Measurements from ENCODE around the gene ANKS3.

The ANKS3 gene

DNA sequence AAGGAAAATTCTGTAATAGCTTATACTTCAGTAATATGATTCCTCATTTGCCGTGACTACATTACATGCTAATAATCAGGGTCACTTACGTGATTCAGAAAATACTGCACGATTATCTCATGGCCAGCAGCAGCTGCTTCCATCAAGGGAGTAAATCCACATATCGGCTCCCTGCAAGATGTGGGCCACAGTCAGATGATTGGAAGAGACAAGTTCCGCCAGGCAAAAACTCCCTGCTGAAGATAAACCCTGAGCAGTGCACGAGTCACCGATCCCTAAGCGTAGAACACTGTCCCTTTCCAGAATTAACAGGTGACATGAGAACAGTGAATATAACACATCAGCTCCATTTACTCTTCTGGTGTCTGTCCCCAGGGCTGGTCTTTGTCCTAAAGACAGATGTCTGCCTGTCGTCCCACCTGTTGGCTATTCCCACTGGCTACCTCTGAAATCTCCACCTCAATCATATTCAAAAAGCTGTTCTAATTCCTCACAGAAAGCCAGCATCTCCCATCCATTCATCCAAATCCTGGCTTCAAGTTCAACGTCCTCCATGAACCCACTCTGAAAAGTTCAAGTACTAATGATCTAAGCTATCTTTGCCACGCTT lies 9.3 kb downstream of the ANKS3 start:
- WGBS, 2 experiments (ENCODE audit: insufficient coverage in 2 of 2) = 92 to 98% methylated on average over 9 to 11 of the region's 11 CpGs
- no peak overlapping the region for H3K4me3 ChIP-seq (ENCODE audit: extremely low read depth, insufficient read depth, low read length, poor library complexity, severe bottlenecking)
- H3K4me1 ChIP-seq (ENCODE audit: control insufficient read depth, insufficient read depth, low read length, poor library complexity, severe bottlenecking) = no peaks in the 10 kb centered on the region
- no peak overlapping the region for H3K27ac ChIP-seq (ENCODE audit: low read depth, low read length, severe bottlenecking)
- H3K9me3 ChIP-seq (ENCODE audit: control insufficient read depth, low read length) = no peaks in the 10 kb centered on the region
- H3K36me3 ChIP-seq (ENCODE audit: control insufficient read depth, insufficient read depth, low read length) = peaks cover 47% of the 10 kb centered on the region

DNA sequence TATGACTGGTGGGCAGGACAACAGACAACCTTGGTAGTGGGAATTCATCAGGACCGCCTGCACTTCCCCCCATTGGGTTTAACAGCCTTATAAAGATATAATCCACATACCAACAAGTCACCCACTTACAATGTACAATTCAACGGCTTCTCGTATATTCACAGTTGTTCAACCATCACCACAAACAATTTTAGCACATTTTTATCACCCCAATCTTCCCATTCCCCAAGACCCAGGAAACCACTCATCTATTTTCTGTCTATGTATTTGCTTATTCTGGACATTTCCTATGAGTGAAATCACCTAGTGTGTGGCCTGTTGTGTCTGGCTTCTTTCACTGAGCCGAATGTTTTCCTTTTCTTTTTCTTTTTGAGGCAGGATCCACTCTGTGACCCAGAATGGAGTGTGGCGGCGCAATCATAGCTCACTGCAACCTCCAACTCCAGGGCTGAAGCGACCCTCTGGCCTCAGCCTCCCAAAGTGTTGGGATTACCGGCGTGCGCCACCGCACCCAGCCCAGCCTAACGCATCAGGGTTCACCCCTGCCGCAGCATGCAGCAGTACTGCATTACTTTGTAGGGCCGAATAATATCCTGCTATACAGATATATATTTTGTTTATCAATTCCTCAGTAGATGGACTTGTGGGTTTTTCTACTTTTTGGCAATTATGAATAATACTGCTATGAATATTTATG lies 10.9 kb downstream of the ANKS3 start:
- H3K36me3 ChIP-seq (ENCODE audit: control insufficient read depth, insufficient read depth, low read length) = peaks cover 38% of the 10 kb centered on the region
- 97 to 98% methylated on average over 6 to 12 of the region's 14 CpGs for WGBS, 2 experiments (ENCODE audit: insufficient coverage in 2 of 2)
- no peaks in the 10 kb centered on the region for H3K9me3 ChIP-seq (ENCODE audit: control insufficient read depth, low read length)
- no peaks in the 10 kb centered on the region for H3K4me1 ChIP-seq (ENCODE audit: control insufficient read depth, insufficient read depth, low read length, poor library complexity, severe bottlenecking)
- H3K27ac ChIP-seq (ENCODE audit: low read depth, low read length, severe bottlenecking) = no peak overlapping the region
- no peak overlapping the region for H3K4me3 ChIP-seq (ENCODE audit: extremely low read depth, insufficient read depth, low read length, poor library complexity, severe bottlenecking)

DNA sequence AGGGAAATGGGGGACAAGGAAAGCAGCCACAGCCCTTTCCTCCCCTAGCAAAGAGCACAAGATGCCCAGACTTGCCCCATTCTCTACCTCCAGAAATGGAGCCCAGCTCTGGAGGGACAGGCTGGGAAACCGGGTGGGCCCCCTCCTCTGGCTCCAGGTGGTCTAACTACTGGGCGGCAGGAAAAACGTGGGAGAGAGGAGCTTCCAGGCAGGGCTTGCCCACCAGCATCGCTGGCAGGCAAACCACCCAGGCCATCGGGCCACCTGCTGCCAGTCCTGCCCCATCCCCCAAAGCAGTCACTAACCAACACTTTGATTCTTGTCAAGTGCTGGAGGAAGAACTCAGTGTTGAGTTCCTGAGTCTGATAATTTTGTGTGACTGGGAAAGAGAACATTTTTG lies 15.6 kb downstream of the ANKS3 start:
- H3K27ac ChIP-seq (ENCODE audit: low read depth, low read length, severe bottlenecking) = no peak overlapping the region
- H3K4me3 ChIP-seq (ENCODE audit: extremely low read depth, insufficient read depth, low read length, poor library complexity, severe bottlenecking) = no peak overlapping the region
- WGBS, 2 experiments (ENCODE audit: insufficient coverage in 2 of 2) = 20 to 50% methylated on average over 3 to 4 of the region's 5 CpGs
- H3K9me3 ChIP-seq (ENCODE audit: control insufficient read depth, low read length) = no peaks in the 10 kb centered on the region
- H3K36me3 ChIP-seq (ENCODE audit: control insufficient read depth, insufficient read depth, low read length) = peaks cover 33% of the 10 kb centered on the region
- H3K4me1 ChIP-seq (ENCODE audit: control insufficient read depth, insufficient read depth, low read length, poor library complexity, severe bottlenecking) = no peaks in the 10 kb centered on the region

DNA sequence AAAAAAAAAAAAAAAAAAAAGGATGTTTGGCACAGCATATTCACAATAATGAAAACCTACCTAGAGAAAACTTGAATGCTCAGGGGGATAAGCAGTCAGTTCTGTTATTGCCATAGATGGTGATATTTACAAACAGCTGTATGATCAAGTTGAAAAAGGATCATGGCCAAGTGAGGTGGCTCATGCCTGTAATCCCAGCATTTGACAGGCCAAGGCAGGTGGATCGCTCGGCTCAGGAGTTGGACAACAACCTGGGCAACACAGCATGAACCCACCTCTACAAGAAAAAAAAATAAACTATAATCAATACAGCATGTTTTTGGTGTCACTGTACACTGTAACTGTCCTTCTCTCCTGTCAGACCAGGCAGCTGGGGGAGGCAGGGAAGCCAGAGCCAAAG lies 19.1 kb downstream of the ANKS3 start:
- H3K4me3 ChIP-seq (ENCODE audit: extremely low read depth, insufficient read depth, low read length, poor library complexity, severe bottlenecking) = no peak overlapping the region
- no peaks in the 10 kb centered on the region for H3K4me1 ChIP-seq (ENCODE audit: control insufficient read depth, insufficient read depth, low read length, poor library complexity, severe bottlenecking)
- peaks cover 57% of the 10 kb centered on the region for H3K36me3 ChIP-seq (ENCODE audit: control insufficient read depth, insufficient read depth, low read length)
- H3K27ac ChIP-seq (ENCODE audit: low read depth, low read length, severe bottlenecking) = no peak overlapping the region
- no peaks in the 10 kb centered on the region for H3K9me3 ChIP-seq (ENCODE audit: control insufficient read depth, low read length)
- WGBS, 2 experiments (ENCODE audit: insufficient coverage in 2 of 2) = 88% methylated on average over 2 of the region's 2 CpGs; no CpG with 5 or more reads in 1 of the 2 experiments

DNA sequence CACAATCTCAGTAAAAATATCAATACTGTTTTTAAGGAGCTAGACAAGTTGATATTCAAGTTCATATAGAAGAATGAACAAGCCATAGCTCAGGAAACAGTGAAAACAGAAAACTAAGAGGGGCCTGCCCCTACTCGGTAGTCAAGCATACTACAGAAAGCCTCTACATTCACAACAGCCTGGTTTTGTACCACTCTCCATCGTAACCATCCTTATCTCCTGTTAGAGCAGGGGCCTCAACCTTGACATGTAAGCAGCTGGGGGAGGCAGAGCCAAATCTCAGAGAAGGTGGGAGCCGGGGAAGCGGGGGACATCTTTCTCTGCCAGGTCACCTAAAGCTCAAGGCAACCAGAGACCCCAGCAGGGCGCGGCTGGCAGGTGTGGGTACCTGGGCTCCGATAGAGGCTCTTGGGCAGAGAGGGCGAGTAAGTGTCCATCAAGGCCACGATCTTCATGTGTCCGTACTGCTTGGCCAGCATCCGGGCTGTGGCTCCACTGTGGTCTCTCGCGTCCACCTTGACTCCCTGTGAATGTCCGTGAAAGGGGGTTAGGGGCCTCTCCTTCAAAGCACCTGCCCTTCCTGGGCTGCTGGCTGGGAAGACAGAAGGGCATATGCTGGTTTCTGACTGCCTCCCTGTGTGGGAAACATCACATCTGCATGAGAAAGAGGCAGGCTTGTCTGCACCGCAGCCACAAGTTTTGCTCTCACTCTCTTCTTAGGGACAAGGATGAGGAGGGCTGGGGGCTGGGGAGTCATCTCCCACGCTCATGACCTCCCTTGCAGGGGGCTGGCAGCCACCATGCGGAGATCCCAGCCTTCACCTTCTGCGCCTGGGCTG lies 20.2 kb downstream of the ANKS3 start:
- 79 to 84% methylated on average over 17 of the region's 18 CpGs for WGBS, 2 experiments (ENCODE audit: insufficient coverage in 2 of 2)
- Histone ChIP-seq H3K27ac (ENCODE audit: low read depth, low read length, severe bottlenecking) (no peak overlapping the region), H3K4me1 (ENCODE audit: control insufficient read depth, insufficient read depth, low read length, poor library complexity, severe bottlenecking) (no peaks in the 10 kb centered on the region), H3K36me3 (ENCODE audit: control insufficient read depth, insufficient read depth, low read length) (peaks cover 68% of the 10 kb centered on the region), H3K9me3 (ENCODE audit: control insufficient read depth, low read length) (no peaks in the 10 kb centered on the region), H3K4me3 (ENCODE audit: extremely low read depth, insufficient read depth, low read length, poor library complexity, severe bottlenecking) (no peak overlapping the region)

DNA sequence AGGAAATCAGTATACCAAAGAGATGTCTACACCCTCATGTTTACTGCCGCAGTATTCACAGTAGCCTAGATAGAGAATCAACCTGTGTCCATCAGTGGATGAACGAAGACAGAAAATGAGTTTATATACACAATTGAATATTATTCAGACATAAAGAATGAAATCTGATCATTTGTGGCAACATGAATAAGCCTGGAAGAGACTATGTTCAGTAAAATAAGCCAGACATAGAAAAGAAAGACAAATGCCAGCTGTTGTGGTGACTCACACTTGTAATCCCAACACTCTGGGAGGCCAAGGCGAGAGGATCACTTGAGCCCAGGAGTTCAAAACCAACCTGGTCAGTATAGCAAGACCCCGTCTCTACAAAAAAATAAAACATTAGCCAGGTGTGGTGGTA lies 24.6 kb downstream of the ANKS3 start:
- WGBS, 2 experiments (ENCODE audit: insufficient coverage in 2 of 2) = 100% methylated on average over 1 to 2 of the region's 4 CpGs
- Histone ChIP-seq H3K27ac (ENCODE audit: low read depth, low read length, severe bottlenecking) (no peak overlapping the region), H3K9me3 (ENCODE audit: control insufficient read depth, low read length) (no peaks in the 10 kb centered on the region), H3K4me1 (ENCODE audit: control insufficient read depth, insufficient read depth, low read length, poor library complexity, severe bottlenecking) (no peaks in the 10 kb centered on the region), H3K4me3 (ENCODE audit: extremely low read depth, insufficient read depth, low read length, poor library complexity, severe bottlenecking) (no peak overlapping the region), H3K36me3 (ENCODE audit: control insufficient read depth, insufficient read depth, low read length) (peaks cover 77% of the 10 kb centered on the region)

DNA sequence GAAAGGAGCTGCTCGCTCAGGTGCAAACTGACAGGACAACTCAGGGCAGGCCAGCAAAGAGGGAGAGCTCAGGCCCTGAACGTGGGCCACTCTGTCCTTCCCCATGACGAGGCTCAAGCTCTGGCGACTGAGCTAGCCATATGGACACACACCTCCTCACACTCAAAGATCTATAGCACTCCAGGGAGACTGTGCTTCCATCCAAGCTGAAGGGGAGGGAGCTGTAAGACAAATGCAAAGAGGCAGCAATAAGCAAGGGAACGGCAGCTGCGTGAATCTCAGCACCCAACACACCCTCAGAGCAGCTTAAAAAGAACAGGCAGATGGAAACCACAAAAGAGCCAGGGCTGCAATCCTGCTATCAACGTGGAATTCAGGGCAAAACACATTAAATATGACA lies 27.2 kb downstream of the ANKS3 start:
- Histone ChIP-seq H3K27ac (ENCODE audit: low read depth, low read length, severe bottlenecking) (no peak overlapping the region), H3K36me3 (ENCODE audit: control insufficient read depth, insufficient read depth, low read length) (peaks cover 70% of the 10 kb centered on the region), H3K4me3 (ENCODE audit: extremely low read depth, insufficient read depth, low read length, poor library complexity, severe bottlenecking) (no peak overlapping the region), H3K4me1 (ENCODE audit: control insufficient read depth, insufficient read depth, low read length, poor library complexity, severe bottlenecking) (no peaks in the 10 kb centered on the region), H3K9me3 (ENCODE audit: control insufficient read depth, low read length) (no peaks in the 10 kb centered on the region)
- WGBS, 2 experiments (ENCODE audit: insufficient coverage in 2 of 2) = 81 to 93% methylated on average over 4 to 6 of the region's 7 CpGs

DNA sequence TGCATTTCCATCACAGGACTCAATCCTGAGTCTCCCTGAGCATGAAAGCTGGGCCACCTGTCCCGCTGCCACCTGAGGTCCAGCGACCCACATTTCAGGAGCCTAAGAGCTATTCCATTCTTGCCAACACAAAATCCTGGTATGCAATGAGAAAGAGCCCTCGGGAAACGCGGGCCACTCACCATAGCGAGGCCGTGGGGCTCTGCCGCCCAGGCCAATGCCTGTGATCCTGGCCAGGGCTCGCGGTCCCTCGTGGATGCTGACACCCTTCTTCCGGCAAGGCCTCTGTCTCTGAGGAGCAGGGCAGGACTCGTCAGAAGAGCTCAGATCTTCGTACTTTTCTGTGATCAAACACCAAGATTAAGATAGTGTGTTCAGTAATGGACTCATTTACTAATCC lies 29.2 kb downstream of the ANKS3 start:
- H3K9me3 ChIP-seq (ENCODE audit: control insufficient read depth, low read length) = no peaks in the 10 kb centered on the region
- 95 to 97% methylated on average over 11 to 14 of the region's 14 CpGs for WGBS, 2 experiments (ENCODE audit: insufficient coverage in 2 of 2)

DNA sequence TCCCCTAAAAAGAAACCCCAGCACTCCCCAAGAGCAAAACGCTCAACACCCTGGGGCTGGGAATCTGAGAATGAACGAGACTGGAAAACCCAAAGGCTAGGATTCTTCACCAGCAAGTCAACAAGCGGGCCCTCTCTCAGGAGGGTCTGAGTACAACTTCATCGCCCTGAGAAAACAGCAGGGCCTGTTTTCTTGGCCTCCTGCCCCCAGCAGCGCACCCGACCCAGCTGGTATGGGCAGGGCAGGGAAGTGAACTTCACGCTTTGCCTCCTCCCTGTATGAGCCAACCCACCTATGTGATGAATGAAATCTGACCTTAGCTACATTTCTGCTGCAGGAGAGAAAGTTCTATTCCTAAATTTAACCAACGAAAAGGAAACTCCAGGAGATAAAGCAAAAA lies 29.6 kb downstream of the ANKS3 start:
- WGBS, 2 experiments (ENCODE audit: insufficient coverage in 2 of 2) = 94 to 95% methylated on average over 6 of the region's 8 CpGs
- H3K36me3 ChIP-seq (ENCODE audit: control insufficient read depth, insufficient read depth, low read length) = peaks cover 68% of the 10 kb centered on the region

More for the DNA sequence above, 29.2 kb downstream of the ANKS3 start:
- Histone ChIP-seq H3K27ac (ENCODE audit: low read depth, low read length, severe bottlenecking) (no peak overlapping the region), H3K4me3 (ENCODE audit: extremely low read depth, insufficient read depth, low read length, poor library complexity, severe bottlenecking) (no peak overlapping the region), H3K4me1 (ENCODE audit: control insufficient read depth, insufficient read depth, low read length, poor library complexity, severe bottlenecking) (no peaks in the 10 kb centered on the region), H3K36me3 (ENCODE audit: control insufficient read depth, insufficient read depth, low read length) (peaks cover 69% of the 10 kb centered on the region)

DNA sequence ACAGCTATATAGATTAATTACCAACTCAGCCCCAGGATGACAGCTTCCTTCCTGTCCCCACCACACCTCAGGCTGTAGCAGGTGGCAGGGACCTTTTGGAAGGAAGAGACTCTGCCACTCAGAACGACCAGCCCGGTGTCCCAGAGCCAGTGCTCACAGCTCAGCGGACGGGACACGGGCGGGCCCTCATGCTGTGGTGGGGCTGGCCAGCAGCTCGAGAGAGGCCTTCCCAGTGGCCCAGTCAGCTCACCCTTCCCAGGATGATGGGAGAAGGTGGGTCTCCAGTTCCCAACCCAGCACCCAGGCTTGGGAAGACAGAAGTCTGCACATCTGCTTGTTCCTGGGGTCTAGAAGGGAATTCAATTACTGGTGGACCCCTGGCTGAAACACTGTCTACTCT lies 30.2 kb downstream of the ANKS3 start:
- 95 to 98% methylated on average over 6 to 7 of the region's 7 CpGs for WGBS, 2 experiments (ENCODE audit: insufficient coverage in 2 of 2)
- no peak overlapping the region for H3K27ac ChIP-seq (ENCODE audit: low read depth, low read length, severe bottlenecking)
- H3K4me1 ChIP-seq (ENCODE audit: control insufficient read depth, insufficient read depth, low read length, poor library complexity, severe bottlenecking) = no peaks in the 10 kb centered on the region
- H3K36me3 ChIP-seq (ENCODE audit: control insufficient read depth, insufficient read depth, low read length) = peaks cover 68% of the 10 kb centered on the region
- H3K4me3 ChIP-seq (ENCODE audit: extremely low read depth, insufficient read depth, low read length, poor library complexity, severe bottlenecking) = no peak overlapping the region
- no peaks in the 10 kb centered on the region for H3K9me3 ChIP-seq (ENCODE audit: control insufficient read depth, low read length)

More for the DNA sequence above, 29.6 kb downstream of the ANKS3 start:
- Histone ChIP-seq H3K9me3 (ENCODE audit: control insufficient read depth, low read length) (no peaks in the 10 kb centered on the region), H3K4me3 (ENCODE audit: extremely low read depth, insufficient read depth, low read length, poor library complexity, severe bottlenecking) (no peak overlapping the region), H3K4me1 (ENCODE audit: control insufficient read depth, insufficient read depth, low read length, poor library complexity, severe bottlenecking) (no peaks in the 10 kb centered on the region), H3K27ac (ENCODE audit: low read depth, low read length, severe bottlenecking) (no peak overlapping the region)
